Fibroblast of lung (primary cell): ENCODE measurements around the gene PPP1R9A. TPM values are rescaled to one million over a fixed set of nuclear protein-coding genes. Genes with fewer than 3 reads are reported as not detected.
"Not testable (repeated sequence)": the region's sequence is repeated elsewhere in the genome, so short reads cannot be mapped to it uniquely, and the experiment has no call there.

ENCODE experiments used
- DNase-seq, 2 donors: peaks; one replicate each; pipeline versions ENCODE4 v3.0.0 to v3.0.0-alpha.2; 2010; ENCODE audit warnings: low read depth in 2 of 2
- H2AFZ ChIP-seq: 2 replicates; pipeline ENCODE4 v1.5.1; 2012; ENCODE audit warnings: low read length, control low read depth, inconsistent platforms
- H3K27ac ChIP-seq: 2 replicates; pipeline ENCODE4 v1.5.1; 2011; ENCODE audit warnings: low read length, control low read depth; ENCODE audit not compliant: insufficient read depth
- H3K27me3 ChIP-seq: 2 replicates; pipeline ENCODE4 v1.5.1; 2011; ENCODE audit warnings: mild to moderate bottlenecking, low read length; ENCODE audit not compliant: control insufficient read depth, insufficient read depth
- H3K36me3 ChIP-seq: 2 replicates; pipeline ENCODE4 v1.5.1; 2011; ENCODE audit warnings: low read length; ENCODE audit not compliant: control insufficient read depth, insufficient read depth
- H3K4me1 ChIP-seq: 2 replicates; pipeline ENCODE4 v1.5.1; 2011; ENCODE audit warnings: low read length; ENCODE audit not compliant: control insufficient read depth, insufficient read depth; ENCODE audit errors: extremely low read depth
- H3K4me2 ChIP-seq: 2 replicates; pipeline ENCODE4 v1.5.1; 2011; ENCODE audit warnings: low read length, control low read depth; ENCODE audit not compliant: insufficient read depth; ENCODE audit errors: extremely low read depth
- H3K4me3 ChIP-seq, 4 experiments: fragments of 200-600 bp in 1 of 4; sonication (generic) in 1 of 4; replicated peaks in 1 of 4; 2 replicates each; pipeline ENCODE4 v1.5.1; 2011 to 2016; ENCODE audit warnings: low read length in 4 of 4, low read depth in 3 of 4, mild to moderate bottlenecking in 3 of 4, control low read depth in 2 of 4, inconsistent platforms in 1 of 4, mixed read lengths in 1 of 4; ENCODE audit not compliant: insufficient read depth in 1 of 4; ENCODE audit errors: control extremely low read depth in 1 of 4
- H3K79me2 ChIP-seq: 2 replicates; pipeline ENCODE4 v1.5.1; 2012; ENCODE audit warnings: mild to moderate bottlenecking, low read length, inconsistent platforms; ENCODE audit not compliant: control insufficient read depth, insufficient read depth
- H3K9ac ChIP-seq: 2 replicates; pipeline ENCODE4 v1.5.1; 2011; ENCODE audit warnings: mild to moderate bottlenecking, low read length, control low read depth; ENCODE audit not compliant: insufficient read depth
- H3K9me3 ChIP-seq: 2 replicates; pipeline ENCODE4 v1.5.1; 2012; ENCODE audit warnings: low read depth, low read length; ENCODE audit not compliant: control insufficient read depth, insufficient read depth
- H4K20me1 ChIP-seq: 2 replicates; pipeline ENCODE4 v1.5.1; 2011; ENCODE audit warnings: low read length; ENCODE audit not compliant: control insufficient read depth, insufficient read depth; ENCODE audit errors: extremely low read depth
- EZH2 ChIP-seq: IDR thresholded peaks from 2 replicates; pipeline ENCODE4 v1.5.1; 2012; ENCODE audit warnings: low read length, control low read depth, mild to moderate bottlenecking; ENCODE audit errors: missing control alignments
- polyA plus RNA-seq, 2 donors: library from polyadenylated mRNA; depleted of rRNA in 1 of 2; stranded (reverse) in 1 of 2; unstranded in 1 of 2; fragments of >200 nt; gene quantifications; 2 replicates each; pipeline ENCODE4 v1.2.1, GENCODE V29; 2011 to 2012; ENCODE audit warnings: missing spikeins in 1 of 2
- total RNA-seq: library from RNA; depleted of rRNA; stranded (reverse); fragments of >200 nt; gene quantifications from 2 replicates; pipeline ENCODE4 v1.2.1, GENCODE V29; 2014
- TF ChIP-seq, protein P1 (sequence below), 2 donors: IDR thresholded peaks in 1 of 2; conservative IDR thresholded peaks in 1 of 2; 1 replicate in 1 of 2; 2 replicates in 1 of 2; pipeline ENCODE4 v1.5.1; 2011 to 2012; ENCODE audit warnings: low read length in 2 of 2, control low read depth in 1 of 2, inconsistent platforms in 1 of 2, low read depth in 1 of 2, mild to moderate bottlenecking in 1 of 2

Gene PPP1R9A
- total and polyA plus RNA-seq, 2 donors (not counting 1 experiment from before 2014, with no cell fraction given) = 0.68 to 3.3 TPM

DNA sequence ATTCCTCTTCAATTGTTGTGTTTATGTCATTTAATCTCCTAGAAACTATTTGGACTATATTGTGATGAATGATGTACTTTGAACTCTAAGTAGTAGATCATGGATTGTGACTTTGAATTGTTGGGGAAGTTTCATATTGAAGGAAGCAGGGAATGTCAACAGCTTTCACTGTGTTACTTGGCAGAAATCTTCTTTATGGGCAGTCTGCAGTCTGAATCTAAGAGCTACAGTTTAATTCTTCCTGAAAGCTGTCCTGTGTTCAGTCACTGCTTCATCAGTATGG, 91.6 kb downstream of the PPP1R9A start:
- no peaks in the 10 kb centered on the region for H4K20me1 ChIP-seq
- no peaks in the 10 kb centered on the region for H3K36me3 ChIP-seq
- no peaks in the 10 kb centered on the region for H3K9me3 ChIP-seq
- H3K27me3 ChIP-seq = no peaks in the 10 kb centered on the region
- H3K9ac ChIP-seq = no peak overlapping the region
- H2AFZ ChIP-seq = no peak overlapping the region
- H3K79me2 ChIP-seq = no peaks in the 10 kb centered on the region
- no peak overlapping the region for H3K27ac ChIP-seq
- H3K4me3 ChIP-seq = no peak overlapping the region
- TF ChIP-seq, protein P1, sequence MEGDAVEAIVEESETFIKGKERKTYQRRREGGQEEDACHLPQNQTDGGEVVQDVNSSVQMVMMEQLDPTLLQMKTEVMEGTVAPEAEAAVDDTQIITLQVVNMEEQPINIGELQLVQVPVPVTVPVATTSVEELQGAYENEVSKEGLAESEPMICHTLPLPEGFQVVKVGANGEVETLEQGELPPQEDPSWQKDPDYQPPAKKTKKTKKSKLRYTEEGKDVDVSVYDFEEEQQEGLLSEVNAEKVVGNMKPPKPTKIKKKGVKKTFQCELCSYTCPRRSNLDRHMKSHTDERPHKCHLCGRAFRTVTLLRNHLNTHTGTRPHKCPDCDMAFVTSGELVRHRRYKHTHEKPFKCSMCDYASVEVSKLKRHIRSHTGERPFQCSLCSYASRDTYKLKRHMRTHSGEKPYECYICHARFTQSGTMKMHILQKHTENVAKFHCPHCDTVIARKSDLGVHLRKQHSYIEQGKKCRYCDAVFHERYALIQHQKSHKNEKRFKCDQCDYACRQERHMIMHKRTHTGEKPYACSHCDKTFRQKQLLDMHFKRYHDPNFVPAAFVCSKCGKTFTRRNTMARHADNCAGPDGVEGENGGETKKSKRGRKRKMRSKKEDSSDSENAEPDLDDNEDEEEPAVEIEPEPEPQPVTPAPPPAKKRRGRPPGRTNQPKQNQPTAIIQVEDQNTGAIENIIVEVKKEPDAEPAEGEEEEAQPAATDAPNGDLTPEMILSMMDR (conservative IDR thresholded peaks at IDR 0.05 in 1 of 2, IDR thresholded peaks at IDR 0.05 in 1 of 2; ENCODE audit: low read depth in 1 of 2, low read length in 2 of 2) = no peak
- no peak for TF ChIP-seq EZH2
- H3K4me2 ChIP-seq = no peak overlapping the region
- H3K4me1 ChIP-seq = no peaks in the 10 kb centered on the region
- no peak for DNase-seq

DNA sequence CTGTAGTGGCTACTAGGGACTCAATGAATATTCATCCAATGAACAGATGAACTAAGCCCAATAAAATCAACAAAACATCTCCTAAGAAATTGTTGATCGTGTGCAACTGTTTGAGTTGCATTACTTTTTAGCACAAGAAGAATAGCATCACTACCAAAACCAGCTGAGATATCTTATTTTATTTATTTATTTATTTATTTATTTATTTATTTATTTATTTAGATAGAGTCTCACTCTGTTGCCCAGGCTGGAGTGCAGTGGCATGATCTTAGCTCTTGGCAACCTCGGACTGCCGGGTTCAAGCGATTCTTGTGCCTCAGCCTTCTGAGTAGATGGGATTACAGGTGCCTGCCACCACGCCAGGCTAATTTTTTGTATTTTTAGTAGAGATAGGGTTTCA, 92.2 kb downstream of the PPP1R9A start:
- not testable (repeated sequence) for H3K4me2 ChIP-seq, H2AFZ ChIP-seq, H3K9me3 ChIP-seq, H3K4me3 ChIP-seq, H3K4me1 ChIP-seq, H3K27me3 ChIP-seq, H3K9ac ChIP-seq, H3K36me3 ChIP-seq, H3K27ac ChIP-seq, DNase-seq, H3K79me2 ChIP-seq, H4K20me1 ChIP-seq

DNA sequence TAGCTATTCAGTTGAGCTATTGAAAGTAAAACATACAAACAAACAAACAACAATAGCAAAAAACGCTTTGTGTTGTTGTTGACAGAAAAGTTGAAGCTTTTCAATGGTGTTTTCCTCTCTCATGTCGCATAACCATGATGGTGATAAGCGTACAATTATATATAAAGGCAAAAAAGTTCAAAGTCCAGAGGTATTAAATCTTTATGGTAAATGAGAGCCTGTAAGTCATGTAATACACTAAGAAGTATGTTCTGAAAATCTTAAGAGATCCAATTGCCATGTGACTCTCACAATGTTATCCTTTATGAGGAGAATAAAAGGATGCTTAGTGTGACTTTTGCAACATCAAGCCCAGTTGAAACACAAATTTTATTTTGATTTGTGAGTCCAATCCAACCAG, 93.9 kb downstream of the PPP1R9A start:
- H3K9ac ChIP-seq = no peak overlapping the region
- H3K4me3 ChIP-seq = no peak overlapping the region
- H3K9me3 ChIP-seq = no peaks in the 10 kb centered on the region
- H3K27me3 ChIP-seq = no peaks in the 10 kb centered on the region
- no peaks in the 10 kb centered on the region for H3K4me1 ChIP-seq
- H4K20me1 ChIP-seq = no peaks in the 10 kb centered on the region
- no peaks in the 10 kb centered on the region for H3K79me2 ChIP-seq
- DNase-seq = no peak
- H3K4me2 ChIP-seq = no peak overlapping the region
- no peak overlapping the region for H3K27ac ChIP-seq
- no peak overlapping the region for H2AFZ ChIP-seq
- TF ChIP-seq EZH2 = no peak
- TF ChIP-seq, protein P1 (conservative IDR thresholded peaks at IDR 0.05 in 1 of 2, IDR thresholded peaks at IDR 0.05 in 1 of 2; ENCODE audit: low read depth in 1 of 2, low read length in 2 of 2) = no peak
- H3K36me3 ChIP-seq = no peaks in the 10 kb centered on the region
